Activated B cell treated with CpG ODN at 0.5 μM for 24 hours (primary cell): ENCODE results near the gene TSPAN31. TPM values are rescaled to one million over a fixed set of nuclear protein-coding genes. Genes with fewer than 3 reads are reported as not detected.

ENCODE experiments used
- ATAC-seq: fragments of 200-7000 bp; cut with Tn5 transposase; one replicate; pipeline ENCODE4 v1.10.0; 2021; ENCODE audit warnings: low read depth, mild to moderate bottlenecking, moderate library complexity
- CTCF ChIA-PET: fragments of 350-600 bp; sonication (Branson Sonifier 250); formaldehyde crosslinking; loops from one replicate; lab custom pipeline; 2021; ENCODE audit warnings: antibody characterized with exemption; lab: Charles Lee
- POLR2A ChIA-PET: fragments of 350-600 bp; sonication (Branson Sonifier 250); formaldehyde crosslinking; loops from one replicate; lab custom pipeline; 2021; ENCODE audit warnings: antibody characterized with exemption; lab: Charles Lee
- DNase-seq: peaks from one replicate; pipeline ENCODE4 v3.0.0; 2022
- H3K27ac Mint-ChIP-seq: one replicate; pipeline ENCODE4 v1.8.0; 2020; ENCODE audit warnings: mixed read lengths
- H3K27me3 Mint-ChIP-seq: one replicate; pipeline ENCODE4 v1.8.0; 2021; ENCODE audit warnings: mixed read lengths
- H3K36me3 Mint-ChIP-seq: one replicate; pipeline ENCODE4 v1.8.0; 2021; ENCODE audit warnings: low read depth, mixed read lengths
- H3K4me1 Mint-ChIP-seq: one replicate; pipeline ENCODE4 v1.8.0; 2021; ENCODE audit warnings: mixed read lengths
- H3K4me3 Mint-ChIP-seq: one replicate; pipeline ENCODE4 v1.8.0; 2020; ENCODE audit warnings: mild to moderate bottlenecking, mixed read lengths
- H3K9me3 Mint-ChIP-seq: one replicate; pipeline ENCODE4 v1.8.0; 2020; ENCODE audit warnings: mixed read lengths
- CTCF ChIP-seq: fragments of 200-600 bp; IDR thresholded peaks from one replicate; pipeline ENCODE4 v1.8.0; 2022; ENCODE audit warnings: antibody characterized with exemption, mild to moderate bottlenecking
- intact Hi-C: fragments of 100-400 bp; cut with micrococcal nuclease; formaldehyde crosslinking; loops from one replicate; pipeline ENCODE4 v1.15.1; 2024
- total RNA-seq: library from RNA; stranded (reverse); gene quantifications from 2 replicates; pipeline ENCODE4 v1.2.3, GENCODE V29; 2022

Gene TSPAN31
- total RNA-seq, 1 donor from 2014 or later, result 35.8 TPM

GRCh38 chr12:57741844-57742738 is 2.7 kb upstream of the TSPAN31 start:
- no peaks in the 10 kb centered on the region for H3K27me3 Mint-ChIP-seq

GRCh38 chr12:57743769-57744168 is 1.1 kb upstream of the TSPAN31 start:
- H3K27ac Mint-ChIP-seq, result peak overlapping the region; percentile 89
- no peak for ATAC-seq
- H3K27me3 Mint-ChIP-seq, result no peaks in the 10 kb centered on the region
- H3K4me1 Mint-ChIP-seq, result peaks cover 59% of the 10 kb centered on the region
- H3K36me3 Mint-ChIP-seq, result peaks cover 40% of the 10 kb centered on the region
- no peak for DNase-seq
- ChIA-PET CTCF (interaction anchor here (1.9 kb wide), 1 partner anchor 13 kb away, joined by 14 read pairs; no protein-coding TSS in a partner anchor), POLR2A (interaction anchor here (1.1 to 2.7 kb wide), 4 partner anchors 10 to 152 kb away, joined by 3 to 28 read pairs (median 3); partner anchors contain the start of gene MARCHF9)
- H3K9me3 Mint-ChIP-seq, result no peaks in the 10 kb centered on the region
- no peak for TF ChIP-seq CTCF
- intact Hi-C loops, result loop anchor here (1.0 to 5.0 kb wide), 9 partner anchors 9 to 286 kb away; partner anchors contain the start of genes B4GALNT1, CDK4, EEF1AKMT3 and GLI1
- H3K4me3 Mint-ChIP-seq, result peak overlapping the region; percentile 86

More at GRCh38 chr12:57741844-57742738, 2.7 kb upstream of the TSPAN31 start:
- peaks cover 59% of the 10 kb centered on the region for H3K4me1 Mint-ChIP-seq
- peaks cover 25% of the 10 kb centered on the region for H3K36me3 Mint-ChIP-seq
- ChIA-PET POLR2A (interaction anchor here (0.6 to 1.8 kb wide), 3 partner anchors 8 to 14 kb away, joined by 3 to 11 read pairs (median 4); partner anchors contain the start of gene CDK4), CTCF (interaction anchor here (0.6 to 1.4 kb wide), 7 partner anchors 14 to 158 kb away, joined by 3 to 8 read pairs (median 3); no protein-coding TSS in a partner anchor)
- ATAC-seq (peak; percentile 60), DNase-seq (peak; percentile 44)
- no peaks in the 10 kb centered on the region for H3K9me3 Mint-ChIP-seq
- no peak for TF ChIP-seq CTCF
- peak overlapping the region; percentile 88 for H3K4me3 Mint-ChIP-seq
- intact Hi-C loops, result loop anchor here (1.0 to 5.0 kb wide), 4 partner anchors 21 to 285 kb away; partner anchors contain the start of genes B4GALNT1, GLI1 and INHBE
- H3K27ac Mint-ChIP-seq, result peak overlapping the region; percentile 90

GRCh38 chr12:57744194-57744776 is 554 bp upstream of the TSPAN31 start:
- Mint-ChIP-seq H3K27me3 (no peaks in the 10 kb centered on the region), H3K36me3 (peaks cover 43% of the 10 kb centered on the region), H3K4me1 (peaks cover 55% of the 10 kb centered on the region), H3K4me3 (peak overlapping the region; percentile 86), H3K27ac (peak overlapping the region; percentile 89), H3K9me3 (no peaks in the 10 kb centered on the region)
- POLR2A ChIA-PET, result interaction anchor here (0.6 to 2.7 kb wide), 16 partner anchors 10 to 1914 kb away, joined by 3 to 28 read pairs (median 4); partner anchors contain the start of genes ARHGAP9, ATP23, CTDSP2 and MARCHF9
- DNase-seq (peak; percentile 71), ATAC-seq (peak; percentile 50)
- CTCF ChIA-PET, result interaction anchor here (1.0 to 1.9 kb wide), 2 partner anchors 12 to 39 kb away, joined by 4 to 14 read pairs; partner anchors contain the start of gene TSFM
- intact Hi-C loops, result loop anchor here (1.0 to 5.0 kb wide), 7 partner anchors 8 to 287 kb away; partner anchors contain the start of genes CDK4, EEF1AKMT3, GLI1 and INHBE
- TF ChIP-seq CTCF, result no peak

- POLR2A ChIA-PET, result interaction anchor here (0.8 to 2.7 kb wide), 9 partner anchors 9 to 265 kb away, joined by 3 to 28 read pairs (median 4); partner anchors contain the start of genes ARHGAP9, ATP23, CTDSP2 and MARCHF9
- Mint-ChIP-seq H3K4me1 (peaks cover 52% of the 10 kb centered on the region), H3K36me3 (peaks cover 46% of the 10 kb centered on the region), H3K9me3 (no peaks in the 10 kb centered on the region), H3K27ac (peak overlapping the region; percentile 89), H3K27me3 (no peaks in the 10 kb centered on the region), H3K4me3 (peak overlapping the region; percentile 86)
- intact Hi-C loops, result loop anchor here (2.0 kb wide), 1 partner anchor 223 kb away; the partner anchor contains the start of gene MBD6
- TF ChIP-seq CTCF, result no peak
- DNase-seq (no peak), ATAC-seq (no peak)
- CTCF ChIA-PET, result interaction anchor here (1.9 kb wide), 1 partner anchor 11 kb away, joined by 14 read pairs; no protein-coding TSS in a partner anchor
Measured at GRCh38 chr12:57745485-57745881, 644 bp downstream of the TSPAN31 start.
